Measurements from ENCODE around the gene SLC26A1.
A peak's percentile ranks its signal among the peaks of the same experiment; 100 is the strongest.

The SLC26A1 gene

GRCh38 chr4:1027915-1028238 is 34.7 kb upstream of the SLC26A1 start:
- TF ChIP-seq TCF12 (IDR thresholded peaks at IDR 0.05; ENCODE audit: low read depth) = no peak

GRCh38 chr4:1027219-1027914 is 34.2 kb upstream of the SLC26A1 start:
- TF ChIP-seq MAX (IDR thresholded peaks at IDR 0.05) (no peak), EP300 (IDR thresholded peaks at IDR 0.05; ENCODE audit: borderline replicate concordance) (no peak), TCF12 (IDR thresholded peaks at IDR 0.05; ENCODE audit: low read depth) (no peak), TEAD4 (IDR thresholded peaks at IDR 0.05) (no peak), REST (IDR thresholded peaks at IDR 0.05; ENCODE audit: low read depth) (no peak), FOXM1 (IDR thresholded peaks at IDR 0.05; ENCODE audit: borderline replicate concordance, low read depth) (no peak), YY1 (IDR thresholded peaks at IDR 0.05; ENCODE audit: low read depth) (no peak)

- no peak for TF ChIP-seq TCF12 (IDR thresholded peaks at IDR 0.05; ENCODE audit: low read depth)
- 0 out of 2 replicates have a peak, but pooled peaks have one; percentile 24 for TF ChIP-seq MAX (IDR thresholded peaks at IDR 0.05)
These were observed 32.9 kb upstream of the SLC26A1 start for GRCh38 chr4:1026115-1026514.

GRCh38 chr4:1024882-1025545 is 31.8 kb upstream of the SLC26A1 start:
- TF ChIP-seq TAF1 (IDR thresholded peaks at IDR 0.05; ENCODE audit: low read depth) (no peak), ZBTB7A (IDR thresholded peaks at IDR 0.05; ENCODE audit: low read depth) (no peak), CEBPB (IDR thresholded peaks at IDR 0.05) (no peak), EP300 (IDR thresholded peaks at IDR 0.05; ENCODE audit: borderline replicate concordance) (no peak), NFIC (IDR thresholded peaks at IDR 0.05) (no peak), TEAD4 (IDR thresholded peaks at IDR 0.05) (no peak), FOXM1 (IDR thresholded peaks at IDR 0.05; ENCODE audit: borderline replicate concordance, low read depth) (no peak), REST (IDR thresholded peaks at IDR 0.05; ENCODE audit: low read depth) (no peak), MAX (IDR thresholded peaks at IDR 0.05) (no peak)

GRCh38 chr4:1023895-1024740 is 30.9 kb upstream of the SLC26A1 start:
- no peak for TF ChIP-seq TAF1 (IDR thresholded peaks at IDR 0.05; ENCODE audit: low read depth)
- TF ChIP-seq EGR1 (IDR thresholded peaks at IDR 0.05) = no peak
- TF ChIP-seq FOXM1 (IDR thresholded peaks at IDR 0.05; ENCODE audit: borderline replicate concordance, low read depth) = no peak
- no peak for TF ChIP-seq CREB1 (IDR thresholded peaks at IDR 0.05; ENCODE audit: low read depth)
- no peak for TF ChIP-seq MAX (IDR thresholded peaks at IDR 0.05)

GRCh38 chr4:1023075-1023640 is 30.0 kb upstream of the SLC26A1 start:
- TF ChIP-seq MAX (IDR thresholded peaks at IDR 0.05) (no peak), RAD21 (IDR thresholded peaks at IDR 0.05; ENCODE audit: low read depth) (no peak), TCF12 (IDR thresholded peaks at IDR 0.05; ENCODE audit: low read depth) (no peak), ZBTB7A (IDR thresholded peaks at IDR 0.05; ENCODE audit: low read depth) (no peak), REST (IDR thresholded peaks at IDR 0.05; ENCODE audit: low read depth) (no peak), CEBPB (IDR thresholded peaks at IDR 0.05) (no peak), NFIC (IDR thresholded peaks at IDR 0.05) (no peak), TAF1 (IDR thresholded peaks at IDR 0.05; ENCODE audit: low read depth) (no peak), CREB1 (IDR thresholded peaks at IDR 0.05; ENCODE audit: low read depth) (no peak), EGR1 (IDR thresholded peaks at IDR 0.05) (no peak), USF1 (IDR thresholded peaks at IDR 0.05) (no peak), FOXM1 (IDR thresholded peaks at IDR 0.05; ENCODE audit: borderline replicate concordance, low read depth) (no peak), TEAD4 (IDR thresholded peaks at IDR 0.05) (no peak), EP300 (IDR thresholded peaks at IDR 0.05; ENCODE audit: borderline replicate concordance) (no peak), YY1 (IDR thresholded peaks at IDR 0.05; ENCODE audit: low read depth) (no peak)

Data from Ishikawa (cell line).